AG04449 (cell line): ENCODE results near the gene GLRA1.

ENCODE experiments used
- CTCF ChIA-PET: fragments of 350-600 bp; formaldehyde crosslinking; extraction: SDS; loops from one replicate; lab custom pipeline; 2021; ENCODE audit warnings: antibody characterized with exemption; lab: Yijun Ruan, JAX
- POLR2A ChIA-PET: fragments of 400-600, 350-600 bp; formaldehyde crosslinking; extraction: SDS; loops from one replicate; lab custom pipeline; 2020; ENCODE audit warnings: antibody characterized with exemption, inconsistent platforms; lab: Yijun Ruan, JAX
- DNase-seq: peaks from one replicate; pipeline ENCODE4 v3.0.0-alpha.2; 2010; ENCODE audit warnings: low read depth, low spot score
- H3K4me3 ChIP-seq: 2 replicates; pipeline ENCODE4 v1.5.1; 2011; ENCODE audit warnings: low read depth, mild to moderate bottlenecking, control low read depth, low read length
- CTCF ChIP-seq: IDR thresholded peaks from one replicate; pipeline ENCODE4 v1.5.1; 2011; ENCODE audit warnings: mild to moderate bottlenecking, moderate library complexity, low read length, control low read depth, inconsistent platforms; ENCODE audit not compliant: insufficient read depth; ENCODE audit errors: missing control alignments

GLRA1 gene

GRCh38 chr5:151829370-151829769 lies 95.3 kb downstream of the GLRA1 start:
- no peak for TF ChIP-seq CTCF
- ChIA-PET CTCF (interaction anchor here (0.6 to 18.2 kb wide), 2 partner anchors 44 to 312 kb away, joined by 3 to 477 read pairs; no protein-coding TSS in a partner anchor), POLR2A (no interaction called here)
- no peak for DNase-seq
- H3K4me3 ChIP-seq: no peak overlapping the region

- ChIA-PET POLR2A (no interaction called here), CTCF (interaction anchor here (0.6 to 18.2 kb wide), 20 partner anchors 10 to 689 kb away, joined by 3 to 477 read pairs (median 4); partner anchors contain the start of gene G3BP1)
- peak; percentile 40 for DNase-seq
- no peak overlapping the region for H3K4me3 ChIP-seq
- TF ChIP-seq CTCF: peak; percentile 71
These were observed 99.2 kb downstream of the GLRA1 start for GRCh38 chr5:151825445-151825844.

- no peak for DNase-seq
- POLR2A ChIA-PET: no interaction called here
- CTCF ChIA-PET: interaction anchor here (18.2 kb wide), 1 partner anchor 319 kb away, joined by 477 read pairs; no protein-coding TSS in a partner anchor
- H3K4me3 ChIP-seq: no peak overlapping the region
- no peak for TF ChIP-seq CTCF
These were observed 102.5 kb downstream of the GLRA1 start for GRCh38 chr5:151822141-151822540.

- ChIA-PET POLR2A (no interaction called here), CTCF (interaction anchor here (18.2 kb wide), 1 partner anchor 320 kb away, joined by 477 read pairs; no protein-coding TSS in a partner anchor)
- no peak for TF ChIP-seq CTCF
- no peak for DNase-seq
- H3K4me3 ChIP-seq: no peak overlapping the region
These were observed 103.7 kb downstream of the GLRA1 start for GRCh38 chr5:151820903-151821302.

GRCh38 chr5:151820271-151820670 lies 104.4 kb downstream of the GLRA1 start:
- DNase-seq: no peak
- no peak for TF ChIP-seq CTCF
- POLR2A ChIA-PET: no interaction called here
- CTCF ChIA-PET: interaction anchor here (18.2 kb wide), 1 partner anchor 321 kb away, joined by 477 read pairs; no protein-coding TSS in a partner anchor
- no peak overlapping the region for H3K4me3 ChIP-seq

GRCh38 chr5:151819830-151820229 lies 104.8 kb downstream of the GLRA1 start:
- no peak for TF ChIP-seq CTCF
- CTCF ChIA-PET: interaction anchor here (18.2 kb wide), 1 partner anchor 321 kb away, joined by 477 read pairs; no protein-coding TSS in a partner anchor
- DNase-seq: no peak

More at GRCh38 chr5:151819830-151820229, 104.8 kb downstream of the GLRA1 start:
- H3K4me3 ChIP-seq: no peak overlapping the region
- POLR2A ChIA-PET: no interaction called here
